HepG2 (cell line): ENCODE data around the gene SRD5A3. TPM values are rescaled to one million over a fixed set of nuclear protein-coding genes. Genes with fewer than 3 reads are reported as not detected.

ENCODE experiments used
- AKAP8 ChIP-seq: sonication (generic); formaldehyde crosslinking; IDR thresholded peaks from 2 replicates; pipeline ENCODE4 v1.5.1; 2020; ENCODE audit warnings: mild to moderate bottlenecking, missing genetic modification reagents
- ATAD3A ChIP-seq: sonication (generic); formaldehyde crosslinking; IDR thresholded peaks from 2 replicates; pipeline ENCODE4 v1.4.0; 2020; ENCODE audit warnings: missing genetic modification reagents
- DPF2 ChIP-seq: sonication (generic); formaldehyde crosslinking; IDR thresholded peaks from 2 replicates; pipeline ENCODE4 v1.4.0; 2020; ENCODE audit warnings: mild to moderate bottlenecking, low read depth, missing genetic modification reagents, borderline replicate concordance
- EP300 ChIP-seq, 3 experiments: sonication (generic) in 1 of 3; formaldehyde crosslinking in 1 of 3; IDR thresholded peaks; 2 replicates each; pipeline versions ENCODE4 v1.5.1 to v1.6.1; 2011 to 2020; ENCODE audit warnings: low read depth in 2 of 3, low read length in 2 of 3, borderline replicate concordance in 1 of 3, improper control_type of control experiment in 1 of 3, mild to moderate bottlenecking in 1 of 3, missing genetic modification reagents in 1 of 3, moderate library complexity in 1 of 3
- ETV5 ChIP-seq: IDR thresholded peaks from 2 replicates; pipeline ENCODE4 v1.6.1; 2018; ENCODE audit warnings: missing biosample characterization, missing genetic modification reagents, inconsistent platforms, borderline replicate concordance
- FOXK1 ChIP-seq: sonication (generic); formaldehyde crosslinking; IDR thresholded peaks from 2 replicates; pipeline ENCODE4 v1.4.0; 2020; ENCODE audit warnings: low read depth, missing genetic modification reagents, borderline replicate concordance
- FOXK2 ChIP-seq: fragments of 450-650 bp; IDR thresholded peaks from 2 replicates; pipeline ENCODE4 v1.6.1; 2016
- GATAD2A ChIP-seq: IDR thresholded peaks from 2 replicates; pipeline ENCODE4 v1.6.1; 2016
- HDAC2 ChIP-seq: sonication (generic); formaldehyde crosslinking; IDR thresholded peaks from 2 replicates; pipeline ENCODE4 v1.4.0; 2020; ENCODE audit warnings: missing genetic modification reagents
- HOXD1 ChIP-seq: sonication (generic); formaldehyde crosslinking; IDR thresholded peaks from 2 replicates; pipeline ENCODE4 v1.5.0; 2020; ENCODE audit warnings: missing genetic modification reagents
- MTERF4 ChIP-seq: sonication (generic); formaldehyde crosslinking; IDR thresholded peaks from 2 replicates; pipeline ENCODE4 v1.8.0; 2023; ENCODE audit warnings: mild to moderate bottlenecking, missing genetic modification reagents
- NRL ChIP-seq: sonication (generic); formaldehyde crosslinking; IDR thresholded peaks from 2 replicates; pipeline ENCODE4 v1.5.0; 2020; ENCODE audit warnings: missing genetic modification reagents, mild to moderate bottlenecking, moderate library complexity, borderline replicate concordance
- PAWR ChIP-seq: sonication (generic); formaldehyde crosslinking; IDR thresholded peaks from 2 replicates; pipeline ENCODE4 v1.4.0; 2020; ENCODE audit warnings: missing genetic modification reagents, mild to moderate bottlenecking, borderline replicate concordance
- STAT5B ChIP-seq: sonication (generic); formaldehyde crosslinking; IDR thresholded peaks from 2 replicates; pipeline ENCODE4 v1.4.0; 2020; ENCODE audit warnings: missing genetic modification reagents
- TCF7L2 ChIP-seq: IDR thresholded peaks from 2 replicates; pipeline ENCODE4 v1.6.1; 2011; ENCODE audit warnings: mild to moderate bottlenecking, low read depth, low read length, moderate library complexity
- ZC3H13 ChIP-seq: sonication (generic); formaldehyde crosslinking; IDR thresholded peaks from 2 replicates; pipeline ENCODE4 v1.8.1; 2023; ENCODE audit warnings: mild to moderate bottlenecking, missing genetic modification reagents, moderate library complexity
- ZFP36L2 ChIP-seq: sonication (generic); formaldehyde crosslinking; IDR thresholded peaks from 2 replicates; pipeline ENCODE4 v1.4.0; 2020; ENCODE audit warnings: missing genetic modification reagents
- ZNF101 ChIP-seq: sonication (generic); formaldehyde crosslinking; IDR thresholded peaks from 2 replicates; pipeline ENCODE4 v1.4.0; 2020; ENCODE audit warnings: mild to moderate bottlenecking, low read depth, missing genetic modification reagents, borderline replicate concordance
- ZNF230 ChIP-seq: sonication (generic); formaldehyde crosslinking; IDR thresholded peaks from 2 replicates; pipeline ENCODE4 v1.4.0; 2020; ENCODE audit warnings: mild to moderate bottlenecking, missing genetic modification reagents
- ZNF296 ChIP-seq: sonication (generic); formaldehyde crosslinking; conservative IDR thresholded peaks from 2 replicates; pipeline ENCODE4 v1.5.0; 2020; ENCODE audit warnings: mild to moderate bottlenecking, missing genetic modification reagents
- ZNF451 ChIP-seq: sonication (generic); formaldehyde crosslinking; IDR thresholded peaks from 2 replicates; pipeline ENCODE4 v1.5.0; 2020; ENCODE audit warnings: mild to moderate bottlenecking, missing genetic modification reagents
- ZNF530 ChIP-seq: sonication (generic); formaldehyde crosslinking; IDR thresholded peaks from 2 replicates; pipeline ENCODE4 v1.5.0; 2020; ENCODE audit warnings: low read depth, mild to moderate bottlenecking, missing genetic modification reagents
- ZNF562 ChIP-seq: sonication (generic); formaldehyde crosslinking; IDR thresholded peaks from 2 replicates; pipeline ENCODE4 v1.8.0; 2022; ENCODE audit warnings: missing genetic modification reagents, borderline replicate concordance
- ZNF598 ChIP-seq: sonication (generic); formaldehyde crosslinking; IDR thresholded peaks from 2 replicates; pipeline ENCODE4 v1.5.1; 2020; ENCODE audit warnings: mild to moderate bottlenecking, missing genetic modification reagents, borderline replicate concordance
- ZNF687 ChIP-seq: sonication (generic); formaldehyde crosslinking; IDR thresholded peaks from 2 replicates; pipeline ENCODE4 v1.5.1; 2020; ENCODE audit warnings: mild to moderate bottlenecking, missing genetic modification reagents, moderate library complexity
- ZNF740 ChIP-seq: sonication (generic); formaldehyde crosslinking; IDR thresholded peaks from 2 replicates; pipeline ENCODE4 v1.4.0; 2020; ENCODE audit warnings: missing genetic modification reagents
- polyA plus RNA-seq, 8 experiments: library from polyadenylated mRNA; depleted of rRNA in 3 of 8; stranded (reverse) in 7 of 8; unstranded in 1 of 8; fragments of >200 nt; fragmentation: Illumina TruSeq in 4 of 8; extraction: Trizol in 4 of 8; gene quantifications; 2 replicates each; pipeline versions ENCODE4 v1.2.1 to v1.2.3, GENCODE V29; 2011 to 2016; ENCODE audit warnings: low read depth in 4 of 8, missing spikeins in 1 of 8, mixed read lengths in 1 of 8; ENCODE audit not compliant: insufficient read depth in 1 of 8
- total RNA-seq, 5 experiments: library from RNA; depleted of rRNA; stranded (reverse); fragments of >200 nt; fragmentation: Illumina TruSeq; extraction: Trizol; gene quantifications; 2 replicates each; pipeline ENCODE4 v1.2.3, GENCODE V29; 2016; ENCODE audit warnings: low read depth in 1 of 5

Gene SRD5A3
- total and polyA plus RNA-seq, 2 of the 13 experiments (the other 11 are each of a cell fraction or from before 2014, with no cell fraction given): 12.4 to 18.4 TPM

GRCh38 chr4:55395529-55396307 lies 49.7 kb downstream of the SRD5A3 start, which contains the start of gene TMEM165 (continued):
- TF ChIP-seq ZFP36L2 (CRISPR knock-in tag) (no peak), FOXK2 (no peak), NRL (no peak), HOXD1 (CRISPR knock-in tag) (peak; percentile 27; the same call in 1 of the 2 replicates), ZNF687 (CRISPR knock-in tag) (peak; percentile 93), ZNF740 (no peak), ATAD3A (CRISPR knock-in tag) (no peak), TCF7L2 (no peak), ZNF101 (CRISPR knock-in tag) (no peak; the same call in 1 of the 2 replicates), PAWR (CRISPR knock-in tag) (no peak), ZNF562 (CRISPR knock-in tag) (no peak), ETV5 (CRISPR knock-in tag) (peak; percentile 50; the same call in 1 of the 2 replicates), DPF2 (no peak), ZNF530 (CRISPR knock-in tag) (no peak), ZNF598 (no peak), EP300 (IDR thresholded peaks at IDR 0.05; ENCODE audit: low read depth in 2 of 2, low read length in 2 of 2) (no peak), EP300 (CRISPR knock-in tag; IDR thresholded peaks at IDR 0.05; ENCODE audit: borderline replicate concordance) (no peak), ZNF296 (CRISPR knock-in tag) (no peak), FOXK1 (CRISPR knock-in tag) (peak; percentile 46; the same call in 1 of the 2 replicates), AKAP8 (no peak), HDAC2 (peak; percentile 32; the same call in 1 of the 2 replicates), ZNF230 (CRISPR knock-in tag) (no peak), GATAD2A (CRISPR knock-in tag) (0 out of 2 replicates have a peak, but pooled peaks have one; percentile 23), ZC3H13 (CRISPR knock-in tag) (0 out of 2 replicates have a peak, but pooled peaks have one; percentile 47), MTERF4 (CRISPR knock-in tag) (peak; percentile 81; the same call in 1 of the 2 replicates), STAT5B (no peak), ZNF451 (0 out of 2 replicates have a peak, but pooled peaks have one; percentile 62)
